ENCODE data around the gene DGKI.

GRCh38 chr7:137393570-137393969, 453.2 kb downstream of the DGKI start:
- no peak for TF ChIP-seq CTCF (conservative IDR thresholded peaks at IDR 0.05; ENCODE audit: low read depth in 2 of 2)
- no peak for TF ChIP-seq EZH2 (IDR thresholded peaks at IDR 0.05; ENCODE audit: low read depth, unreplicated experiment)
- no peak for TF ChIP-seq POLR2AphosphoS5 (IDR thresholded peaks at IDR 0.05; ENCODE audit: low read depth)
- TF ChIP-seq ZNF114 (CRISPR knock-in tag; IDR thresholded peaks at IDR 0.05), result no peak
- TF ChIP-seq, protein P1, sequence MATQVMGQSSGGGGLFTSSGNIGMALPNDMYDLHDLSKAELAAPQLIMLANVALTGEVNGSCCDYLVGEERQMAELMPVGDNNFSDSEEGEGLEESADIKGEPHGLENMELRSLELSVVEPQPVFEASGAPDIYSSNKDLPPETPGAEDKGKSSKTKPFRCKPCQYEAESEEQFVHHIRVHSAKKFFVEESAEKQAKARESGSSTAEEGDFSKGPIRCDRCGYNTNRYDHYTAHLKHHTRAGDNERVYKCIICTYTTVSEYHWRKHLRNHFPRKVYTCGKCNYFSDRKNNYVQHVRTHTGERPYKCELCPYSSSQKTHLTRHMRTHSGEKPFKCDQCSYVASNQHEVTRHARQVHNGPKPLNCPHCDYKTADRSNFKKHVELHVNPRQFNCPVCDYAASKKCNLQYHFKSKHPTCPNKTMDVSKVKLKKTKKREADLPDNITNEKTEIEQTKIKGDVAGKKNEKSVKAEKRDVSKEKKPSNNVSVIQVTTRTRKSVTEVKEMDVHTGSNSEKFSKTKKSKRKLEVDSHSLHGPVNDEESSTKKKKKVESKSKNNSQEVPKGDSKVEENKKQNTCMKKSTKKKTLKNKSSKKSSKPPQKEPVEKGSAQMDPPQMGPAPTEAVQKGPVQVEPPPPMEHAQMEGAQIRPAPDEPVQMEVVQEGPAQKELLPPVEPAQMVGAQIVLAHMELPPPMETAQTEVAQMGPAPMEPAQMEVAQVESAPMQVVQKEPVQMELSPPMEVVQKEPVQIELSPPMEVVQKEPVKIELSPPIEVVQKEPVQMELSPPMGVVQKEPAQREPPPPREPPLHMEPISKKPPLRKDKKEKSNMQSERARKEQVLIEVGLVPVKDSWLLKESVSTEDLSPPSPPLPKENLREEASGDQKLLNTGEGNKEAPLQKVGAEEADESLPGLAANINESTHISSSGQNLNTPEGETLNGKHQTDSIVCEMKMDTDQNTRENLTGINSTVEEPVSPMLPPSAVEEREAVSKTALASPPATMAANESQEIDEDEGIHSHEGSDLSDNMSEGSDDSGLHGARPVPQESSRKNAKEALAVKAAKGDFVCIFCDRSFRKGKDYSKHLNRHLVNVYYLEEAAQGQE (IDR thresholded peaks at IDR 0.05; ENCODE audit: unreplicated experiment), result no peak
- TF ChIP-seq EZH2phosphoT487 (IDR thresholded peaks at IDR 0.05; ENCODE audit: unreplicated experiment), result no peak
- no peak for TF ChIP-seq CREB1 (CRISPR knock-in tag; IDR thresholded peaks at IDR 0.05; ENCODE audit: low read depth)
- no peak for TF ChIP-seq STAT1 (IDR thresholded peaks at IDR 0.05; ENCODE audit: unreplicated experiment)
- TF ChIP-seq JUNB (IDR thresholded peaks at IDR 0.05; ENCODE audit: unreplicated experiment), result no peak
- TF ChIP-seq ETS1 (IDR thresholded peaks at IDR 0.05), result no peak
- TF ChIP-seq, protein P2, sequence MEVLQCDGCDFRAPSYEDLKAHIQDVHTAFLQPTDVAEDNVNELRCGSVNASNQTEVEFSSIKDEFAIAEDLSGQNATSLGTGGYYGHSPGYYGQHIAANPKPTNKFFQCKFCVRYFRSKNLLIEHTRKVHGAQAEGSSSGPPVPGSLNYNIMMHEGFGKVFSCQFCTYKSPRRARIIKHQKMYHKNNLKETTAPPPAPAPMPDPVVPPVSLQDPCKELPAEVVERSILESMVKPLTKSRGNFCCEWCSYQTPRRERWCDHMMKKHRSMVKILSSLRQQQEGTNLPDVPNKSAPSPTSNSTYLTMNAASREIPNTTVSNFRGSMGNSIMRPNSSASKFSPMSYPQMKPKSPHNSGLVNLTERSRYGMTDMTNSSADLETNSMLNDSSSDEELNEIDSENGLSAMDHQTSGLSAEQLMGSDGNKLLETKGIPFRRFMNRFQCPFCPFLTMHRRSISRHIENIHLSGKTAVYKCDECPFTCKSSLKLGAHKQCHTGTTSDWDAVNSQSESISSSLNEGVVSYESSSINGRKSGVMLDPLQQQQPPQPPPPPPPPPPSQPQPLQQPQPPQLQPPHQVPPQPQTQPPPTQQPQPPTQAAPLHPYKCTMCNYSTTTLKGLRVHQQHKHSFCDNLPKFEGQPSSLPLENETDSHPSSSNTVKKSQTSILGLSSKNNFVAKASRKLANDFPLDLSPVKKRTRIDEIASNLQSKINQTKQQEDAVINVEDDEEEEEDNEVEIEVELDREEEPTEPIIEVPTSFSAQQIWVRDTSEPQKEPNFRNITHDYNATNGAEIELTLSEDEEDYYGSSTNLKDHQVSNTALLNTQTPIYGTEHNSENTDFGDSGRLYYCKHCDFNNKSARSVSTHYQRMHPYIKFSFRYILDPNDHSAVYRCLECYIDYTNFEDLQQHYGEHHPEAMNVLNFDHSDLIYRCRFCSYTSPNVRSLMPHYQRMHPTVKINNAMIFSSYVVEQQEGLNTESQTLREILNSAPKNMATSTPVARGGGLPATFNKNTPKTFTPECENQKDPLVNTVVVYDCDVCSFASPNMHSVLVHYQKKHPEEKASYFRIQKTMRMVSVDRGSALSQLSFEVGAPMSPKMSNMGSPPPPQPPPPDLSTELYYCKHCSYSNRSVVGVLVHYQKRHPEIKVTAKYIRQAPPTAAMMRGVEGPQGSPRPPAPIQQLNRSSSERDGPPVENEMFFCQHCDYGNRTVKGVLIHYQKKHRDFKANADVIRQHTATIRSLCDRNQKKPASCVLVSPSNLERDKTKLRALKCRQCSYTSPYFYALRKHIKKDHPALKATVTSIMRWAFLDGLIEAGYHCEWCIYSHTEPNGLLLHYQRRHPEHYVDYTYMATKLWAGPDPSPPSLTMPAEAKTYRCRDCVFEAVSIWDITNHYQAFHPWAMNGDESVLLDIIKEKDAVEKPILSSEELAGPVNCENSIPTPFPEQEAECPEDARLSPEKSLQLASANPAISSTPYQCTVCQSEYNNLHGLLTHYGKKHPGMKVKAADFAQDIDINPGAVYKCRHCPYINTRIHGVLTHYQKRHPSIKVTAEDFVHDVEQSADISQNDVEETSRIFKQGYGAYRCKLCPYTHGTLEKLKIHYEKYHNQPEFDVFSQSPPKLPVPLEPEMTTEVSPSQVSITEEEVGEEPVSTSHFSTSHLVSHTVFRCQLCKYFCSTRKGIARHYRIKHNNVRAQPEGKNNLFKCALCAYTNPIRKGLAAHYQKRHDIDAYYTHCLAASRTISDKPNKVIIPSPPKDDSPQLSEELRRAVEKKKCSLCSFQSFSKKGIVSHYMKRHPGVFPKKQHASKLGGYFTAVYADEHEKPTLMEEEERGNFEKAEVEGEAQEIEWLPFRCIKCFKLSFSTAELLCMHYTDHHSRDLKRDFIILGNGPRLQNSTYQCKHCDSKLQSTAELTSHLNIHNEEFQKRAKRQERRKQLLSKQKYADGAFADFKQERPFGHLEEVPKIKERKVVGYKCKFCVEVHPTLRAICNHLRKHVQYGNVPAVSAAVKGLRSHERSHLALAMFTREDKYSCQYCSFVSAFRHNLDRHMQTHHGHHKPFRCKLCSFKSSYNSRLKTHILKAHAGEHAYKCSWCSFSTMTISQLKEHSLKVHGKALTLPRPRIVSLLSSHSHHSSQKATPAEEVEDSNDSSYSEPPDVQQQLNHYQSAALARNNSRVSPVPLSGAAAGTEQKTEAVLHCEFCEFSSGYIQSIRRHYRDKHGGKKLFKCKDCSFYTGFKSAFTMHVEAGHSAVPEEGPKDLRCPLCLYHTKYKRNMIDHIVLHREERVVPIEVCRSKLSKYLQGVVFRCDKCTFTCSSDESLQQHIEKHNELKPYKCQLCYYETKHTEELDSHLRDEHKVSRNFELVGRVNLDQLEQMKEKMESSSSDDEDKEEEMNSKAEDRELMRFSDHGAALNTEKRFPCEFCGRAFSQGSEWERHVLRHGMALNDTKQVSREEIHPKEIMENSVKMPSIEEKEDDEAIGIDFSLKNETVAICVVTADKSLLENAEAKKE (CRISPR knock-in tag; IDR thresholded peaks at IDR 0.05), result no peak
- no peak for TF ChIP-seq NANOG (IDR thresholded peaks at IDR 0.05; ENCODE audit: borderline replicate concordance)

Measured in GM23338 (cell line).